Choroid plexus epithelial cell (primary cell): ENCODE data around the gene DDX60.
A peak's percentile ranks its signal among the peaks of the same experiment; 100 is the strongest.
"Not testable (repeated sequence)": the region's sequence is repeated elsewhere in the genome, so short reads cannot be mapped to it uniquely, and the experiment has no call there.

Experiments used
- DNase-seq: peaks from one replicate; pipeline ENCODE4 v3.0.0-alpha.2; 2010; ENCODE audit warnings: low read depth
- H3K4me3 ChIP-seq: 2 replicates; pipeline ENCODE4 v1.5.1; 2011; ENCODE audit warnings: low read depth, mild to moderate bottlenecking, control low read depth, low read length, moderate library complexity
- TF ChIP-seq, protein P1 (sequence below): conservative IDR thresholded peaks from 2 replicates; pipeline ENCODE4 v1.5.1; 2011; ENCODE audit warnings: low read depth, mild to moderate bottlenecking, control low read depth, inconsistent platforms, low read length, moderate library complexity

DDX60 gene

DNA sequence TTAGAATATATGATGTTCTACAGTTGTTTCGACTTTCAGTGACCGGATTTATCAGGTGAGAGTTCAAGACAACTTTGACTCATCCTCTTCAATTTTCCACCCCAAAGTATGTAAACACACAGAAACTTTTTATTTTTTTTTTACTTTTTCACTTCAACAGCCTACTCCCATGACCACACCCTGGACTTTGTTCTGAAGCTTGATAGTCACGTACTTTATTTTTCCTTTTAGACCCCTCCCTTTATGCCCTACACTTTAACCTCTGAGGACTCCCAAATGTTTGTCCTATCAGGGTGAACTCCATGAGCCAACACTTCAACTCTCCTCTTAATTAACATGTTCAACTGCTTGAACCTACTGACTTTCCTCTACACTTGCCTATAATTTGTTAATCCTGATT lies 2.5 kb upstream of the DDX60 start:
- DNase-seq = no peak
- TF ChIP-seq, protein P1, sequence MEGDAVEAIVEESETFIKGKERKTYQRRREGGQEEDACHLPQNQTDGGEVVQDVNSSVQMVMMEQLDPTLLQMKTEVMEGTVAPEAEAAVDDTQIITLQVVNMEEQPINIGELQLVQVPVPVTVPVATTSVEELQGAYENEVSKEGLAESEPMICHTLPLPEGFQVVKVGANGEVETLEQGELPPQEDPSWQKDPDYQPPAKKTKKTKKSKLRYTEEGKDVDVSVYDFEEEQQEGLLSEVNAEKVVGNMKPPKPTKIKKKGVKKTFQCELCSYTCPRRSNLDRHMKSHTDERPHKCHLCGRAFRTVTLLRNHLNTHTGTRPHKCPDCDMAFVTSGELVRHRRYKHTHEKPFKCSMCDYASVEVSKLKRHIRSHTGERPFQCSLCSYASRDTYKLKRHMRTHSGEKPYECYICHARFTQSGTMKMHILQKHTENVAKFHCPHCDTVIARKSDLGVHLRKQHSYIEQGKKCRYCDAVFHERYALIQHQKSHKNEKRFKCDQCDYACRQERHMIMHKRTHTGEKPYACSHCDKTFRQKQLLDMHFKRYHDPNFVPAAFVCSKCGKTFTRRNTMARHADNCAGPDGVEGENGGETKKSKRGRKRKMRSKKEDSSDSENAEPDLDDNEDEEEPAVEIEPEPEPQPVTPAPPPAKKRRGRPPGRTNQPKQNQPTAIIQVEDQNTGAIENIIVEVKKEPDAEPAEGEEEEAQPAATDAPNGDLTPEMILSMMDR = no peak
- H3K4me3 ChIP-seq = no peak overlapping the region

DNA sequence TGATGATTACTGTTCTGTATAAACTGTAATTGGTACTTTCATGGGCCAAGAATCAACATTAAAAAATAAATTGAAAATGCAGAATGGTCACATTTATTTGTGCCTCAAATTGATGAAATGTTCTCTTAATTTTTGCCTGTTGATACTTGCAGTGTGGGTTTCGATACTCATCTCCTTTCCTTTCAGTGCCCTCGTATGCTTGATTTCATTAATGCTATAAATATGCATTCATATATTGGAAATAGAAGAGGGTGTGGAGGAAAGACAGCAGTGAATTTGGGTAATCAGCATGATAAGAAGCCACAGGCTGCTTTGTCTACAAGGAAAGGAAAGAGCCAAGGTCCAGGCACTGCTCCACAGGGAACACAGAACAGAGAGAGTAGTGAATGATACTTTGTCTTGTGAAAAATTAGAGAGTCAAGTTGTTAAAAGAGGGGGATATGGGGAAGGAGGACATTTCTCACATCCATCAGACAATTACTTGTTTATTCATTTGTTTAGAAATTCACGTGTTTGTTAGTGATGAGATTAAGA lies 1.0 kb upstream of the DDX60 start:
- TF ChIP-seq, protein P1 = no peak
- no peak overlapping the region for H3K4me3 ChIP-seq
- DNase-seq = no peak

GRCh38 chr4:168317621-168318020 lies 931 bp downstream of the DDX60 start:
- TF ChIP-seq, protein P1 = no peak
- DNase-seq = no peak
- H3K4me3 ChIP-seq = peak overlapping the region; percentile 93

GRCh38 chr4:168309781-168310180 lies 8.8 kb downstream of the DDX60 start:
- TF ChIP-seq, protein P1 = no peak
- no peak overlapping the region for H3K4me3 ChIP-seq
- peak; percentile 30 for DNase-seq

GRCh38 chr4:168308912-168309311 lies 9.6 kb downstream of the DDX60 start:
- DNase-seq = no peak
- TF ChIP-seq, protein P1 = no peak
- no peak overlapping the region for H3K4me3 ChIP-seq

GRCh38 chr4:168306476-168306875 lies 12.1 kb downstream of the DDX60 start:
- TF ChIP-seq, protein P1 = no peak
- no peak overlapping the region for H3K4me3 ChIP-seq
- DNase-seq = no peak

- no peak overlapping the region for H3K4me3 ChIP-seq
- DNase-seq = peak; percentile 21
- TF ChIP-seq, protein P1 = no peak
Observed at GRCh38 chr4:168304744-168305459, 13.7 kb downstream of the DDX60 start.

DNA sequence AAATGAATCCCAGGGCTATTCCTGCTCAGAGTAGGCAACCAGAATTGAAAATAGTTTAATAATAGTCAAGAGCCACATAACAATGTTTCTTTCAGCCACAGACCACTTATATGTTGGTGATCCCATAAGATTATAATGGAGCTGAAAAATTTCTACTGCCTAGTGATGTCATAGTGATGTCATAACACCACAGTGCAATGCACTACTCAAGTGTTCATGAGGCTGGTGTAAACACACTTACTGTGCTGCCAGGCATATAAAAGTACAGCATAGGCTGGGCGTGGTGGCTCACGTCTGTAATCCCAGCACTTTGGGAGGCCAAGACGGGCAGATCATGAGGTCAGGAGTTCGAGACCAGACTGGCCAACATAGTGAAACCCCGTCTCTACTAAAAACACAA lies 15.1 kb downstream of the DDX60 start:
- H3K4me3 ChIP-seq, DNase-seq: not testable (repeated sequence)
